ENCODE data around the gene SMAD3.

SMAD3 gene

DNA sequence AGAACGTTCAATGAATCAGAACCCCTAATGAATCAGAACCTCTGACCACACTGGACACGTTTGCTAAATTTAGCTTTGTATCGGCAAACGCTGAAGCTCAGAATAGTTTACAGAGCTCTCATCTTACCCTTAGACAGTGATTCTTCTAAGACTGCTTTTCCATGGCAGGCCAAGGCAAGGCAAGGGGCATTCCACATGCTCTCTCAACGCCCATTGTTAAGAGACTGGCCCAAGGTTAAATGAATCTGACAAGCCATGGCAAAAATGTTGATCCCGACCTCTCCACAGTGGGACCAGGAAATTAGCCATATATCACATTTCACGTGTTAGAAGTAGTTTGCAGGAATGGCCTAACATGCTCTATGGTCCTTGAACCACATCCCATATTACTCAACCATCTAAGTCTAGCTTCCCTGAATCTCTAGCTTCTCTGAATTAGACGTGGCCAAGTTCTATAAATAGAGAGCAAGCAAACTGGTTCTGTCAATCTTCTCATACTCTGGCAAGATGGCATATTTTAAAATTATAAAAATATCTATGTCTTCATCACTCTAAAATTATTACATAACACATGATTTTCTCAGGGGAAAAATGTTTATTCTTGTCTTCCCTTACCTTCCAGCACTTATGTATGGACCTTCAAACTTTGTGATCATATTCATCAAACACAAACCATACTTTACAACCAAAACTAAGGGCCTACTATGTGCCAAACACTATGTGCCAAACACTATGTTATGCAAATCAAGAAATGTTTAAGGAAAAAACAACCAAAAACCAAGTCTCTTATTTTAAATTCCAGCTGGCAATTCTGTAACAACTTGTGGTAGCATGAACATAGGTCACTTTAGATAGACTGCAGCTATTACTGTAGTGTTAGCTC, 134.7 kb downstream of the SMAD3 start:
- DNase-seq (ENCODE audit: low read depth) = no peak

DNA sequence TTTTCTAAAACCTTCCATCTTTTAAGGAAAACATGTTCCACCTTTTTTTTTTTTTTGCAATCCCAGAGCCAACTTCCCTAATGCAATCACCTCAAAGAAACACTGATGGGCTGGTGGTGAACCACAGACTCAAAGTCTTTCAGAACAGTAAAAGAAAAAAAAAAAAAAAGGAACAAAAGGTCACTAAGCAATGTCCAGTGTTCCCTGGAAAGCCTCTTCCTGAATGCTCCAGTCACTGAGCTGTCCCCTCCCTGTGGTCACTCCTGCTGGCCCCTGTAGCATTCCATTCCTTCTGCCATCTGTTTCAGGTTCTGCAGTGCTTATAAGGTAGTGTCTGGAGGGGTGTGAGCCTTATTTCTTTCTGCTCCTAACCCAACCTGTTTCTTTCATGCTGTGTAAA, 135.7 kb downstream of the SMAD3 start:
- DNase-seq (ENCODE audit: low read depth) = no peak

DNA sequence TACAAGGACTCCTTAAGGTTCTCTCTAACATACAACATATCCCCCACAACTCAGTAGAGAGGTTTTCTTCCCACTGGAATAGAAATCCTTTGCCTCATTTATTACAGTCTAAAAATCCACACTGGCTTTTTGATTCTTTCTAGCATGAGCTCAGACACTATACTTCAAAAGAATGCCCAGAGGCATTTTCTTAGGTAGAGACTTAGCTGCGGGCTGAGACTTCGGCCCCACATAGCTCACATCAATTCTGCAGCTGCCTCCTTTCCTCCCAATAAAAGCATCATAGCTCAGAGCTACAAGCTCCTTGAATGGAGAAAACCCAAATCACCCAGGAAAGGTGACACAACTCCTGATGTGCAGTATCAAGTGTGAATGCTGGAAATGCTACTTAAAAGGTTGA, 136.7 kb downstream of the SMAD3 start:
- DNase-seq (ENCODE audit: low read depth) = no peak

DNA sequence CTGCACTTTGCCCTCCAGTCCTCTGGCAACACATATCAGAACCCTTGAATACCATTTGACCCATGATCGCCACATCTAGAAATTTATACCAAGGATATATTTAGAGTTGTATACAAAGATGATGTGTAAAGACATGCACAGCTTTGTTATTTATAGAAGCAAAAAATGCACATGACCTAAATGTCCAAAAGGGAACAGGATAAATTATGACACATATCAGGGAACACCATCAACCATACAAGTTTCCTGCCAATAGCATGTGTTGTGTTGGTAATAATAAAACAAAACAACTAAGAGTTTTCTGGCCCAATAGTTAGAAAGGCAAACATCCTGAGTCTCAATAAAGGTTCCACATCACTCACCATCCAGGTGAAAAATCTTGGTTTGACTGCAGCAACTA, 137.6 kb downstream of the SMAD3 start:
- no peak for DNase-seq (ENCODE audit: low read depth)

DNA sequence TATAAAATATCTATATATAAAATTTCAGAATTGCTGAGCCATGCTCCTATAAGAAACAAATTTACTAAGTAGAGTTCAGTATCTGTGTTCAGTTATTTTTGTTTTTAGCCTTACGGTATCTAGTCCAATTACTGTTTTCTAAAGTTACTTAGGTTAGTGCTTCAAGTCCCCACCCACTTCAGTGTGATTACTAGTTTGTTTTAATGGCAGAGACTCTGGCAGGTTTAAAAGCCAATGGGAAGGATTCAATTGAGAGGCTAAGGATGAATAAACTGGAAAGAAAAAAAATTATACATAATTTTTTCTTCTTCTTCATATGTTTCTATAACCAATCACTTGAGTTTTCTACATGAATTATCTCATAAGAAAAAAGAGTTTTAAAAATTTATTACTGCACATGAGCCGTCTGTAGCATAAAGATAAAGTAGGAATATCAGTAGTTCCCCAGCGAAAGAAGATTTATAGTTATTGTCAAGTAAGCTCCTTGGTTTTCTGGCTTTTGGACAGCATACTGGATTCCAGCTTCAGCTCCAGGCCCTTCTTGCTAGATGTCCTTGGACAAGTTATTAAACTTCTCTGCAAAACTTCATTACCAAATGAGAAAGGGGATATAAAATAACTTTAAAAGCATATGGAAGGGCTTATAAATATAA, 142.3 kb downstream of the SMAD3 start:
- no peak for DNase-seq (ENCODE audit: low read depth)

DNA sequence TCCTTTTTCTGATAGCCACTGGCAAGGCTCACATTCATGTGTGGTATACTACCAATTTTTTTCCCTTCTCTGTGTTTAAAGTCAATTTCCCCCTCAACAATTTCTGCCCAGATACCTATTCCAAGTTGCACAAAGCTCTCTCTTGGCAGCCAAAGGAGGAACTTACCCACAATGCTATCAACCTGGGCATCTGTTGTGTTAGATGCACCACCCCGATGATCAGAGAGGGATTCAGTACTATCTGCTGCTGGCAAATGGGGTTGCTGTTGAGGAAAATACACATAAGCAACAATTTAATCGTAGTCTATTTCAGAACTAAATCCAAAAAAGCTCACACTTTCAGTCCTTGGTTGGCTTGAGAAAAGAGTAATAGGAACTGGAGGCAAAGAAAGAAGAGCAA, 143.0 kb downstream of the SMAD3 start:
- DNase-seq (ENCODE audit: low read depth) = no peak

DNA sequence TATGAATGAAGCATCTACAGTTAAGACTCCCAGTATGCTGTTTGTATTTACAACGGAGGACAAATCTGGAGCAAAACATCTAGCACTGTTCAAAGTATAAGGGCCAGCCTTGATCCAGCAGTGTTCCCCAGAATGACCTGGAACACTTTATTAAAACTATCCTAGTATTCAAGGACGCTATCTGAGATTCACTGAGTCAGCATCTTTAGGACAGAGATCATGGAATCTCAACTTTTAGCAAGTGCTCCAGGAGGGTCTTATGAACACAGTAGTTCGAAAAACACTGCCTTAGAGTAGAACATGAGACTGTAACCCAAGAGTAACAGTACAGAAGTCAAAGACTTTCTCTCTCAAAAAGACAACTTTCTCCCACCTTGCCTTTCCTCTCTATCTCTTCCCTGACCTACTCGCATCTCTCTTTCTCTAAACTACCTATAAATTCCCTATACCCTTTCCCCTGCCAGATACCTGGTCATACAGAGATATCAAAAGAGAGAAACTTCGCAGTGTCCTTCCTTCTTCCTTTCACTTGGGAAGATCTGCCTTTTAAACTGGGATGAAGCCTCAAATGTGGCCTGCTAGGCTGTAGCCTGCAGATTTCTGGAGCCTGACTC, 145.3 kb downstream of the SMAD3 start:
- DNase-seq (ENCODE audit: low read depth) = no peak

DNA sequence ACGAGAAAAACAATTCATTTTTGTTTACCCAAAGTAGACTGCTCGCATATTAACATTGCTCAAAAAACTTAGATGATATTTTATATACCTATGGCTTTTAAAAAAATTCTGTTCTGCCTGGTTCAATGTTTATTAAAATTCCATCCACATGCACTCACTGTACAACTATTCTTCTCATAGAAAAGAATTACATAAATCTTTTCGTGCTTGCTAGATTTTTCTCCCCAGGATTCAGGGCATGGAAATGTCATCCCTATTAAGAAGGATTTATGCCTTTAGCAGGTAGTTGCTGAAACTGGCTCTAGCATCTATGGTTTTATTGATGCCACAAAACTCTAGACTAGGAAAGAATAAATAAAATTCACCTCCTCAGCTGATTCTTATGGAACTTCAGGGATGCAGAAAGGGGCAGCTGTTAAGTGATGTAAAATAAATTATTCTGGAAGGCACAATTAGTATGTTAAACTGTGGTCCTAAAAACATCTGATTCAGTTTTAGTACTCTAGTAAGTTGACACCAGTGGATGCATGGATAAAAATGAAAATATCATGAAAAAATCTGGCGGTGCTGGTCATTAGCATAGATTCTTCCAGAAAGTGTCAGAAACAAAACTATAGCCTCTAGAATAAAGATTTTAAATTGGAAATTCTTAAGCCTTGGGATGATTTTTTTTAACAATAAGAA, 147.4 kb downstream of the SMAD3 start:
- no peak for DNase-seq (ENCODE audit: low read depth)

DNA sequence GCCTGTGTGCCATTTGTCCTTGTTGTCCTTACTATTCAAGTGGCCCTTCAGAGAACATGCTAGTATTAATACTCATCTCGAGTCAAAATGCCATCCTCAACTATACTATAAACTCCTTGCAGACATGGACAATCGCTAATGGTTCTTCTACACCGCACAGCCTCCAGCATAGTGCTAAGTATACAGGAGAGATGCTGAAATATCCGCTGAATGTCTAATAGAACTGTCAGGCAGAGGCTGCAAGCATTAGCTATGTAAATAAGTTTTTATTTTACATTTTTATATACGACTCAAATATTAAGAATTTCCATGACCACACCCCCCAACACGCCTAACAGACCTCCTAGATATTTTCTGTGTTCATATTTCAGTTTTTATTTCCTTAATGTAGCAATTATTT, 149.7 kb downstream of the SMAD3 start:
- no peak for DNase-seq (ENCODE audit: low read depth)

DNA sequence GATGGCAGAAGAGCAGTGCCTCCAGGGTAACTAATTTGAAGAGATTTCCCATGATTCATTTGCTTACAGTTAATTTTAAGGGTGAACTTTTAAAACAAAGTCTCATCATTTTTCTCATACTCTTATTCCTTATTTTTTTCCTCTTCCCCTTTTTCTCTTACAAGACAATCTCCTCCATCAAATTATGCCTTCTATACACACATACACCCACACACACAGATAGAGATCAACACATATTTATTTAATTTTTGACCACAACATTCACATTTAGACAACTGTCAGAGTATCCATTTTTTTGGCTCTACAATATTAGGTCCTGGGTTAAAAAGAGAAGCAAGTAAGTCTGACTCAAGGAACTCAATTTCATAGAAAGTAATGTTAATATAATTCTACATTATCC, 151.5 kb downstream of the SMAD3 start:
- no peak for DNase-seq (ENCODE audit: low read depth)

DNA sequence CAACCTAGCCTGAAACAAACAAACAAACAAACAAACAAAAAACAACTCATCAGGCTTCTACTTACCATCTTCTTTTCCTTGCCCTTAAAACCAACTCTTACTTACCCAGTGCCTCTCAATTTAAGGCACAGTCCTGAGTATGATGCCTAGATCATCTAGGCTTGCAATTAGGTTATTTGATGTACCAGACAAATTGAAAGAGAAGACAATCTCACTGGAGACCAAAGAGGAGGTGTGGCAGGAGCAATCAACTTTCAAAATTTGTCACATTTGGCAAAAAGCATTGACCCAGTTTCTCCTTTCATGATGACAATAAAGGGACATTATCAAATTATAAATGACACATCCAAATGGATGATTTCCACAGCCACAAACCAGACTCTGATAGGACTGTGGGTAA, 153.0 kb downstream of the SMAD3 start:
- no peak for DNase-seq (ENCODE audit: low read depth)

DNA sequence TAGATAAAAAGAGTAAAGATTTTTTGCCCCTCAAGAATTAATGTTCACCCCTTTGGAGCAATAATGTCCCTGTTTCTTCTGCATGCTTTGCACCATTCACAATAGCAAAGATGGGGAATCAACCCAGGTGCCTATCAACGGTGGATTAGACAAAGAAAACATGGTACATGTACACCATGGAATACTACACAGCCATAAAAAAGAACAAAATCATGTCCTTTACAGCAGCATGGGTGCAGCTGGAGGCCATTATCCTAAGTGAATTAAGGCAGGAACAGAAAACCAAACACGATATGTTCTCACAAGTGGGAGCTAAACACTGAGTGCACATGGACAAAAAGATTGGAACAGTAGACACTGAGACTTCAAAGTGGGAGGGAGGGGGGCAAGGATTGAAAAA, 153.9 kb downstream of the SMAD3 start:
- DNase-seq (ENCODE audit: low read depth) = no peak

DNA sequence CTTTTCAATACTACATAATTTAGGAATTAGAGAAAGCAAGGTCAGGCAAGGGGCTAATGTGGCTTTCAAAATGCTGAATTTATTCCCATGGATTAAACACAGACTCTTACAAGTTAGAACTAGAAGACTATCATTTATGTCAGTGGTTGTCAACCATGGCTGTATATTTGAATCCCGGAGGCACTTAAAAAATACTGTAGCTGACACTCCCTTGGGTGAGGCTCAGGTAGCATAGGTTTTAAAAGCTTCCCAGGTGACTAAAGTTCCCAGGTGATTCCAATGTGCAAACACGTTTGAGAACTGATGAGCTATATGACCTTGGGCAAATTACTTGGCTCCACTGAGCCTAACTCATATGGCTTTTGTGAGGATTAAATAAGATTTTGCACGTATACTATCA, 159.5 kb downstream of the SMAD3 start:
- no peak for DNase-seq (ENCODE audit: low read depth)

DNA sequence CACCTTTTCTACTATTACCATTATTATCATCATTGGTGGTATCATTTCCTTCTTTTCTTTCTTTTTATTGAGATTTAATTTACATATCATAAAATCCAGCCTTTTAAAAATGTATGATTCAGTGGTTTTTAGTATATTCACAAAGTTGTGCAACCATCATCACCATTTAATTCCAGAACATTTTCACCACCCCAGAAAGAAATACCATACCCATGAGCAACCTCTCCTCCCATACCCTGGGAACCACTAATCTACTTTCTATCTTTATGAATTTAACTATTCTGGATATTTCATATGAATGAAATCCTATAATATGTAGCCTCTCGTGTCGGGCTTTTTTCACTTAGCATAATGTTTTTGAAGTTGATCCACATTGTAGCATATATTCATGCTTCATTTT, 159.9 kb downstream of the SMAD3 start:
- no peak for DNase-seq (ENCODE audit: low read depth)

DNA sequence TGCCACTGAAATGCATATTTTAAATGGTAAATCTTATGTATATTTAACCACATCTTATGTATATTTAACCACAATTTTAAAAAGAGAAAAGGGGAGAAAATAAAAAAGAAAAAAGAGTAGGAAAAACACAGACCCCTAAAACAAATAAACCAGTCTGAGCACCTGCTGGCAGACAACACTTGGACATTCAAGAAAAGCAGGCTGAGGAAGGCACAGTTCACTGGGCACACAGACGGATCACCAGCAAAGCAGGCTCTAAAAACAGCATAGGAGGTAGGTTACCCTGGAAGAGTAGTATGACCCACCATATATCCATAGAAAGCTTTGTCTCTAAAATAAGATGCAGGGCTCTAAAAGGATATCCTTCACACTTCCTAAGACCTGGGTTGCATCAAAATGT, 162.0 kb downstream of the SMAD3 start:
- no peak for DNase-seq (ENCODE audit: low read depth)

DNA sequence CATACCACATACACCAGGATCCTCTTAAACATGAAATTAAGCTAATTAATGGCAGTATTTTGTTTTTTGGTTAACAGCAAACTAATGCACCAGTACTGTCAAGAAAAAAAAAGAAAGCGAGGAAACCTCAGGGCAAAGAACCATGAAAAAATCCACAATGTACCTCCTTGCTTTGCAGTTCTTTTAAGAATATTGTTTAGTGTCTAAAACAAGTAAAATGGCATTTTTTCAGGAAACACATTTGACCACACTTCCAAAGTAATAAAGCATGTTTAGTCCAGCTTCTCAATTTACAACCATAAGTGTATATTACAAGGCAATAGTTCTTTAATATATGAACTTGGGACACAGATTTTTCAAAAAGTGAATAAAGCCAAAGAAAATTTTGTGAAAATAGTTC, 162.4 kb downstream of the SMAD3 start:
- no peak for DNase-seq (ENCODE audit: low read depth)

DNA sequence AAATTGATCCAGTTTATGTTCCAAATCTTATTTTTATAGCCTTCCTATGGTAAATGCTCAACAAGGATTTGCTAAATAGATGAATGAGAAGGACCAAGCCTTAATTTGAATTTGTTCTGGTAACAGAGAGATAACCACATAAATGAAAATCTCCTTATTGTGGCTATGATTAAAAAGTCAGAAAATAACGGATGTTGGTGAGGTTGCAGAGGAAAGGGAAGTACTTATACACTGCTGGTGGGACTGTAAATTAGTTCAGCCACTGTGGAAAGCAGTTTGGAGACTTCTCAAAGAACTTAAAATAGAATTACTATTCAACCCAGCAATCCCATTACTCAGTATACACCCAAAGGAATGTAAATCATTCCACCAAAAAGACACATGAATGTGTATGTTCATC, 162.9 kb downstream of the SMAD3 start:
- no peak for DNase-seq (ENCODE audit: low read depth)

DNA sequence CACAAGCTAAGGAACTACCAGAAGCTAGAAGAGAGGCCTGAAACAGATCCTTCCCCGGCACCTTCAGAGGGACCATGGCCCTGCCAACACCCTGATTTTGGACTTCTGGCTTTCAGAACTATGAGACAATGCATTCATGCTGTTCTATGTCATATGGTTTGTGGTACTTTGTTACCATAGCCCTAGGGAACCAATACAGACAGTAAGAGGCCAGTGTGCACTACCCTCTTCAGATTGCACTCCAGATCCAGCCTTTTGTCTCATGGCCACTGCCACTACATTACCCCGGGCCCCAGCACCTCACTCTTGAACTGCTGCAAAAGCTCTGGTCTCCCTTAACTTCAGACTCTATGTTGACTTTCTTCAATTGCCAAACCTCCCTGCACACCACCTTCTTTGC, 165.1 kb downstream of the SMAD3 start:
- DNase-seq (ENCODE audit: low read depth) = no peak

DNA sequence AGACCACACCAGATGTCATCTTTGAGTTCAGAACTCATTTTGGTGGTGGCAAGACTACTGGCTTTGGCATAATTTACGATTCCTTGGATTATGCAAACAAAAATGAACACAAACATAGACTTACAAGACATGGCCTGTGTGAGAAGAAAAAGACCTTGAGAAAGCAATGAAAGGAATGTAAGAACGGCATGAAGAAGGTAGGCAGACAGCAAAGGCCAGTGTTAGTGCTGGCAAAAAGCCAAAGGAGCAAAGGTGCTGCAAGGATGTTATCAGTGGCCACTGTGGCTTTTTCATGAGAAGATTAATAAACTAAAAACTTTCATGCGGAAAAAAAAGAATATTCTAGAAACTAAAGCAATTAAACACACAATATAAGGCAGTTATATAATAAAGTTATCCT, 167.2 kb downstream of the SMAD3 start:
- no peak for DNase-seq (ENCODE audit: low read depth)

DNA sequence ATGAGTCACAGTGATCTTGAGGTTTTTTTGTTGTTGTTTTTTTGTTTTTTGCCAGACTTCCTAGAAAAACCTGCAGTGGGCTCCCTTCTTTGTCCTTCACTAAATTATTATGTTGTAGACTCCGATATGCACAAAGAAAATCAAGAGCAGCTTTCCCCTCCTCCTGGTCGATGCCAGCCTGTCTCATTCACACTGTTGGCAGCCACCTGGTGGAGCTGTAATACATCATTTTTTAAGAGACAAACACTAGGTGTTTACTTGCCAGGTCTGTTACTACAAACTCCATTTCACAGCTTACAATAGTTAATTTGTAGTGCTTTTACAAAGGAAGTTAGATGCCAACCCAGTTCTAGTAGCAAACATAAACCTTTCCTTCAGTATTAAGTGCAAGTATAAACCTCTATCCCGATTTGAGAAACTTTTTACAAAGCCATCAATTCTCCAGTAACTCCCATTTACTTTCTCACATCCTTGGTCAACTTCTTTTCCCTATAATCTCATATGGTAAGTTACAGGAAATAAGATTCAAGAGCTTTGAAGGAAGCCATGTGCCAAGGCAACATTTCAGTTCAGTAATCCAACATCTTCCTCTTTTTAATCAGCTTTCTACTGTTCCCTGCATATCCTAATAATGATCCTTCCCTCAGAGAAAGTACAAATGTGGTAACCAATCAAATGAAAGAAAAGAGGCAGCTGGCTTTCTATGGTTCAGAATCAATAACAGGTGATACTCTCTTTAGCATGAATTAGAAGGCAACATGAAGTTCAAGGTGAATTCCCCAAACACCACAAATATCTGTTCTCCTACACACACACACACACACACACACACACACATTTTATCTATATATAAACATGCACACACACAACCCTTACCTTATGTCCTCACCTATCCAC, 175.1 kb downstream of the SMAD3 start:
- DNase-seq (ENCODE audit: low read depth) = no peak

DNA sequence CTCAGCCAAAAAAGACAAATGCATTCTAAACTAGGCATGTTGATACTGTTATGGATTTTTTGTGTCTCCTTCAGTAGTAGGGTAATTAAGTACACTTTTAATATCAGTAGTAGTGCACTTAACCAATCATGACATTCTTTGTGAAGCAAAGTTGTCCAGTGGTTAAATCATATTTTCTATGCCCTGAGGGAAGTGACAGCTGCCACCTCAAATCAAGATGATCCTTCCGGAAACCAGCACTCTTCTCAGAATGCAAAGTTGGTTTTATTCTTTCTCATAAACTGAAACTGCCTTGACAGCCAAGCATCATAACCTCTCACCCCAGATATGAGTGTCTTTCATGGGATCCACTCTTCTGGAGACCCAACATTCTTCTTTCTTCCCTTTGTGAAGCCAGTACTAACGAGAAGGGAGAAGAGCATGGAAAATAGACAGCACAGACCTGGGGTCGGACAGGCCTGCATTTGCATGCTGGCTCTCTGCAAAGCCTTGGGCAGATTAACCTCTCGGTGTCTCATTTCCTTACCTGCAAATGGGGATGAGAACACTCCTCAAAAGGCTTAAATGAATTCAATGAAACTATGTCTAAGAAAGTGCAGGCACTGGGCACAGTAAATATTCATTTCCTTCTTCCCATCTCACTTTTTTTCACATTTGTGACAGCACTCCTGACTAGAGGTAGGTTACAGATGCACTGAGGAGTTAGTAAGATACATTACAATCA, 175.9 kb downstream of the SMAD3 start:
- DNase-seq (ENCODE audit: low read depth) = no peak

Data from activated T-cell treated with anti-CD3 and anti-CD28 coated beads for 48 hours (primary cell).